ENCODE measurements around the gene FILIP1.

Gene FILIP1

DNA sequence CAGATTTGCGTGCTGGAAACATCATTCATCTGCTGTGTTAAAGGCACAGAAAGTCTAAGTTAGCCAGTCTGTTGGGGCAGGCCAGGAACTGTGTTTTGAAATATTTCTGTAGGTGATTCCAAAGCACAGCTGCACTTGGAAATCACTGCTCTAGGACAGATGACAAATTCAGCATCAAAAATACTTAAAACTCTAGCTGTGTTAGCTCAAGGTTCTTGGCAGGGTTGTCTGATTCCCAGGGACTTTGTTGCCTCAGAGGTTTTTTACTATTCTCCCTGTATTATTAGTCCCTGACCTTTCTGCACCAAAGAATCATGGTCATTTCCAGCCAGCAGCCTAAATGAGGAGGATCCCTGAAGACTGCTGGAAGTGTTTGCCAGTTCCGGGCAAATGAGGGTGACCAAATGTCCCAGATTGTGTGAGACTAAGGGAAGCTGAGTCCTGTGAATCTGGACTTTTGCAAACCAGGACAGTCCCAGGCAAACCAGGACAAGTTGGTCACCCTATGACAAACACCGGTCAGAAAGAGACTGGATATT, 124.7 kb downstream of the FILIP1 start:
- no peak for DNase-seq (ENCODE audit: low spot score)
- in situ Hi-C loops (cut with MboI; ENCODE audit: low pct_unique_long_range_greater_than_20kb, low sequenced_read_pairs, unreplicated experiment), result no loop called here
- no peak for TF ChIP-seq CTCF (IDR thresholded peaks at IDR 0.05; ENCODE audit: extremely low read depth, insufficient read depth, missing control alignments)

DNA sequence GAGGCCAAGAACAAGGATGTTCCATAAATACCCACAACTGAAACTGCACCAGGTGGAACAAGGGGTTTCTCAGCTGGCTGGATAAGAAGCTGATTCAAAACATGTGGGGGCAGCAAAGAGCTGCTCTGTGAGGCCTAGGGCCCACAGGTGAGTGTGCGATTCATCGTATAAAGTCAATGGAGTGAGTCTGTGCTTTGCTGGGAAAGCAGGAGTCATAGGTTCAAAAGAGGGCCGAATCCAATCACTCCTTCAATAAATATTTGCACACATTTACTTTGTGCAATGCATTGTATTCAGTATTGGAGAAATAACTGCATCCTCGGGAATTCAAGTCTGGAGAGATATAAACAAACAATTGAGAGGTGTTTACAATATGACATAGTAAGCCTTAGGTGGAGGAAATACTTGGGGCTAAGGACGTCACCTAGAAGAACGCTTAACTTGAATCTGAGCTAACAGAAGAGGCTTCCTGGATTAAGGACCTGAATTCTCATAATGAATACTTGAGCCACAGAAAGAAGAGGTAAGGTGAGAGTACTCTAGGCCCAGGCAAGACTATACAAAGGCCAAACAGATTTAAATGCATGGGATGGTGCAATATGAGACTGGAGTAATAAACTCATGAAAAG, 125.3 kb downstream of the FILIP1 start:
- DNase-seq (ENCODE audit: low spot score), result no peak
- peak; percentile 56 for TF ChIP-seq CTCF (IDR thresholded peaks at IDR 0.05; ENCODE audit: extremely low read depth, insufficient read depth, missing control alignments)
- in situ Hi-C loops (cut with MboI; ENCODE audit: low pct_unique_long_range_greater_than_20kb, low sequenced_read_pairs, unreplicated experiment), result no loop called here

DNA sequence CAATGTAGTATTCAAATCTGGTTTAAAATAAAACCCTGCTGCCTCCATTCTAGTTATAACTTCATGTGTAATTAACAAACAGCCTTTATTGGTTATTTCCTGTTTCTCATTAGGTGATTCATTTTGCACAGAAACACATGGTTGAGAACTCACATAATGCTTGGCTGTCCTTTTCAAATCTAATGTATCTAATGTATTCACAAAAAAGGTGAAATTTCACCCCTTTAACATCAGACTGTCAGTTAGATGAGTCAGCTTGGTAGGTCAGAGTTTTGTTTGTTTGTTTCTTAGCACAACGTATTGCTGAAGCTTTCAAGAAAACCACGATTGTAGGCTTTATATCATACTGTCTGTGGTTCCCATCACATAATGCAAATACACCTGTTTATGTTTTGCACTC, 130.3 kb downstream of the FILIP1 start:
- TF ChIP-seq CTCF (IDR thresholded peaks at IDR 0.05; ENCODE audit: extremely low read depth, insufficient read depth, missing control alignments), result no peak
- no peak for DNase-seq (ENCODE audit: low spot score)
- in situ Hi-C loops (cut with MboI; ENCODE audit: low pct_unique_long_range_greater_than_20kb, low sequenced_read_pairs, unreplicated experiment), result no loop called here

DNA sequence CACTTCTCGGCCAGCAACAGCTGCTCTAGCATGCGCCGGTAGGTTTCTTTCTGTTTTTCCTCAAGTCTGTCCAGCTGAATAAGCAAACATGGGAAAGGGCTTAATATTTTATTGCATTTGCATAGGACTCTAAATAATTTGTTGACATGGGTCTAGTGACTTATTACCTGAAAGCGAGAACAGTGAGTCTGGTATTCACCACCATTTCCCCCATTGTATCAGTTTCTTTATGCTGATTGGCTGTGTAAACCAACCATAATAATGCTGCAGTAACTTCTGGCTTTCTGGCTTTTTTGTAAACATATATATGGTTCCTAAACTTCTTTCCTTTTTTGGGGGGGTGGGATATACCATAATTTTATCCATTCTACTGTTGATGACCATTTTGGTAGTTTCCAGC, 140.0 kb downstream of the FILIP1 start:
- in situ Hi-C loops (cut with MboI; ENCODE audit: low pct_unique_long_range_greater_than_20kb, low sequenced_read_pairs, unreplicated experiment), result no loop called here

DNA sequence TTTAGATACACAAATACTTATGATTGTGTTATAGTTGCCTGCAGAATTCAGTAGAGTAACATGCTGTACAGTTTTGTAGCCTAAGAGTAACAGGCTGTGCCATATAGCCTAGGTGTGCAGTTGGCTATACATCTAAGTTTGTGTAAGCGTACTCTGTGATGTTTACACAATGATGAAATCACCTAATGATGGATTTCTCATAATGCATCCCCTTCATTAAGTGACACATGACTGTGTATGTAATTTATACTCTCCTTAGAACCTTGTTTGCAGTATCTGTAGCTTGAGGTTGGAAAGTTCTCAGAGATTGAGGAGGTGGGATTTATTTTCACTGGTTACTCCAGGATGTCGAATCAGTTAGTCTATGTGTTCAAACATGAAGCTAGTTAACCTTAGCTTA, 142.0 kb downstream of the FILIP1 start:
- in situ Hi-C loops (cut with MboI; ENCODE audit: low pct_unique_long_range_greater_than_20kb, low sequenced_read_pairs, unreplicated experiment), result no loop called here
- no peak for DNase-seq (ENCODE audit: low spot score)
- TF ChIP-seq CTCF (IDR thresholded peaks at IDR 0.05; ENCODE audit: extremely low read depth, insufficient read depth, missing control alignments), result no peak

More for the DNA sequence above, 140.0 kb downstream of the FILIP1 start:
- no peak for TF ChIP-seq CTCF (IDR thresholded peaks at IDR 0.05; ENCODE audit: extremely low read depth, insufficient read depth, missing control alignments)
- no peak for DNase-seq (ENCODE audit: low spot score)

DNA sequence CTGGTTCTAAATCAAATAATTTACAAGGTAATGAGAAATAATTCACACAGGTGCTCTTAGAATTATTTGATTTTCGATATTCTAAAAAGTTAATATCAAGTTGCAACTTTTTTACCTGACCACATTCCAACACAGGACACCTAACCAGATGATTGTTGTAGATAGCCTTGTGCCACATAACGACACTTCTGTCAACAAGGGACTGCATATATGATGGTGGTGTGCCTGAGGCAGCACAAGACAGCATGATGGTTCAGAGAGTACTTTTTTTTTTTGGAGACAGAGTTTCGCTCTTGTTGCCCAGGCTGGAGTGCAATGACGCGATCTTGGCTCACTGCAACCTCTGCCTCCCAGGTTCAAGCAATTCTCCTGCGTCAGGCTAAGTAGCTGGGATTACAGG, 142.8 kb downstream of the FILIP1 start:
- TF ChIP-seq CTCF (IDR thresholded peaks at IDR 0.05; ENCODE audit: extremely low read depth, insufficient read depth, missing control alignments), result no peak
- DNase-seq (ENCODE audit: low spot score), result no peak
- in situ Hi-C loops (cut with MboI; ENCODE audit: low pct_unique_long_range_greater_than_20kb, low sequenced_read_pairs, unreplicated experiment), result no loop called here
